Keratinocyte (primary cell): ENCODE results near the gene ZNF26. TPM values are rescaled to one million over a fixed set of nuclear protein-coding genes. Genes with fewer than 3 reads are reported as not detected.

Source experiments
- DNase-seq: peaks from one replicate; pipeline ENCODE4 v3.0.0-alpha.2; 2011; ENCODE audit warnings: low read depth, missing footprints, low spot score
- FAIRE-seq: peaks from 2 replicates; lab custom pipeline; 2011; peaks lifted over from hg19 to GRCh38; lab: Jason Lieb, UNC
- H2AFZ ChIP-seq: 2 replicates; pipeline ENCODE4 v1.6.0; 2012; ENCODE audit warnings: low read length, control low read depth, inconsistent platforms; ENCODE audit not compliant: control insufficient read depth
- H3K27ac ChIP-seq: 2 replicates; pipeline ENCODE4 v1.5.1; 2011; ENCODE audit warnings: low read length; ENCODE audit not compliant: control insufficient read depth, insufficient read depth
- H3K27me3 ChIP-seq: 3 replicates; pipeline ENCODE4 v1.6.0; 2011; ENCODE audit warnings: low read length; ENCODE audit not compliant: control insufficient read depth, insufficient read depth; ENCODE audit errors: extremely low read depth
- H3K36me3 ChIP-seq, 2 experiments: 2 replicates in 1 of 2; 3 replicates in 1 of 2; pipeline ENCODE4 v1.5.1; 2011; ENCODE audit warnings: low read length in 2 of 2, mild to moderate bottlenecking in 1 of 2; ENCODE audit not compliant: control insufficient read depth in 2 of 2, insufficient read depth in 2 of 2; ENCODE audit errors: extremely low read depth in 1 of 2
- H3K4me1 ChIP-seq: 3 replicates; pipeline ENCODE4 v1.5.1; 2011; ENCODE audit warnings: low read length; ENCODE audit not compliant: control insufficient read depth, insufficient read depth; ENCODE audit errors: extremely low read depth
- H3K4me2 ChIP-seq: 3 replicates; pipeline ENCODE4 v1.6.0; 2011; ENCODE audit warnings: low read depth, low read length; ENCODE audit not compliant: control insufficient read depth, insufficient read depth; ENCODE audit errors: extremely low read depth
- H3K4me3 ChIP-seq, 3 experiments: fragments of 200-600 bp in 1 of 3; sonication (generic) in 1 of 3; 2 replicates in 2 of 3; 3 replicates in 1 of 3; pipeline ENCODE4 v1.5.1; 2011 to 2016; ENCODE audit warnings: low read length in 3 of 3, mild to moderate bottlenecking in 3 of 3, control low read depth in 2 of 3, inconsistent platforms in 1 of 3, low read depth in 1 of 3, mixed read lengths in 1 of 3, mixed run types in 1 of 3, moderate library complexity in 1 of 3; ENCODE audit not compliant: control insufficient read depth in 2 of 3, insufficient read depth in 2 of 3; ENCODE audit errors: extremely low read depth in 1 of 3
- H3K79me2 ChIP-seq: 2 replicates; pipeline ENCODE4 v1.6.0; 2012; ENCODE audit warnings: low read length; ENCODE audit not compliant: control insufficient read depth, insufficient read depth
- H3K9ac ChIP-seq: 3 replicates; pipeline ENCODE4 v1.6.0; 2011; ENCODE audit warnings: low read length; ENCODE audit not compliant: control insufficient read depth, insufficient read depth; ENCODE audit errors: extremely low read depth
- H3K9me1 ChIP-seq: 3 replicates; pipeline ENCODE4 v1.6.0; 2011; ENCODE audit warnings: low read length; ENCODE audit not compliant: control insufficient read depth, insufficient read depth; ENCODE audit errors: extremely low read depth
- H3K9me3 ChIP-seq: 2 replicates; pipeline ENCODE4 v1.5.1; 2012; ENCODE audit warnings: low read depth, low read length; ENCODE audit not compliant: control insufficient read depth
- H4K20me1 ChIP-seq: 3 replicates; pipeline ENCODE4 v1.6.0; 2011; ENCODE audit warnings: low read length; ENCODE audit not compliant: control insufficient read depth, insufficient read depth; ENCODE audit errors: extremely low read depth
- EZH2 ChIP-seq: IDR thresholded peaks from one replicate; pipeline ENCODE4 v1.6.1; 2012; ENCODE audit warnings: inconsistent platforms, mild to moderate bottlenecking, low read length, moderate library complexity
- dilution Hi-C: fragments of 300-500 bp; cut with MboI; formaldehyde crosslinking; loops from one replicate; pipeline ENCODE4 v1.7.0; 2020; ENCODE audit warnings: low sequenced_read_pairs; ENCODE audit not compliant: extremely low pct_ligation_motif_present
- polyA plus RNA-seq, 5 experiments: library from polyadenylated mRNA; depleted of rRNA in 3 of 5; stranded (reverse) in 3 of 5; stranded (forward) in 1 of 5; unstranded in 1 of 5; fragments of >200 nt; gene quantifications; 1 replicate in 1 of 5; 2 replicates in 3 of 5; 3 replicates in 1 of 5; pipeline versions ENCODE4 v1.2.1 to v1.2.3, GENCODE V29; 2011 to 2012; ENCODE audit warnings: missing spikeins in 2 of 5, low read depth in 1 of 5, low replicate concordance in 1 of 5
- TF ChIP-seq, protein P1 (sequence below), 3 experiments: IDR thresholded peaks in 1 of 3; conservative IDR thresholded peaks in 1 of 3; optimal IDR thresholded peaks in 1 of 3; 2 replicates in 2 of 3; 3 replicates in 1 of 3; pipeline versions ENCODE3 to v1.5.1; 2011; ENCODE audit warnings: low read length in 3 of 3, mild to moderate bottlenecking in 3 of 3, moderate library complexity in 2 of 3, control low read depth in 1 of 3, inconsistent platforms in 1 of 3; ENCODE audit not compliant: insufficient read depth in 2 of 3; ENCODE audit errors: extremely low read depth in 1 of 3

The ZNF26 gene
- polyA plus RNA-seq, 1 donor (not counting 4 experiments of a cell fraction or from before 2014, with no cell fraction given): 4.5 TPM

DNA sequence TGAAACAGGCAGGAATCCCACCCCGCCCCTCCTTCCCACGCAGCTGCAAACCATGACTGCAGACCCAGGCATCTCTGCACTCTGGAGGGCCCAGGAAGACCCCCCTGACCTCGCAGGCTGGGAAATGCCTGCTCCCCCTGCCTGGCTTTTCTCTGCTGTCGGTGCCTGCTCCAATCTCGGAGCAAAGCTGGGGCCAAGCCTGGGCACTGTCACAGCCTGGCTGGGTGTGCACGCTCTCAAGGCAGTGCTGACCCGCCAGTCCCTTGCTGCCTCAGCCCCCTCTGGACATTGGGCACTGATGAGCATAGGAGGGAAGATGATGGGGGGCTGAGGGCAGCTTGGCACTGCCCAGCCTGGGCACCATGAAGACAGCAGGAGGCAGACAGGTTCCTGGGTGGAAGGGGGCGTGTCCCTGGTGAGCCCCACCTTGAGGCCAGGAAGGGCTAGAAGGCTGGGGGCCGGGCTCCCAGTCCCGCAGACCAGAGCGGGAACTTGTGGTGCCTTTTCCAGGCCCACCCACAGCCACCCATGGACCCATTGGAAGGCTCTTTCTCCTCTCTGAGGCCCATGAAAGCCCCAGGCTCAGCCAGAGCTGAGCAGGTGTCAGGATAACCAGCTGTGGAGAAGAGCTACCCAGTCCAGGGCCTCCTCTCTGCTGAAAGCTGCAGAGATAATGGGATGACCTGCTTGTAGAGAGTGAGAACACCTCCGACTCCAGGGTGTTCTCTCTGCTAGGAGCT is 19.3 kb upstream of the ZNF26 start:
- Histone ChIP-seq H3K4me1 (no peaks in the 10 kb centered on the region), H3K9me3 (peaks cover 10% of the 10 kb centered on the region), H3K27ac (no peak overlapping the region), H3K4me3 (no peak overlapping the region), H3K36me3 (no peaks in the 10 kb centered on the region), H3K79me2 (no peaks in the 10 kb centered on the region), H3K9ac (no peak overlapping the region), H3K9me1 (no peaks in the 10 kb centered on the region), H2AFZ (no peak overlapping the region), H3K4me2 (no peak overlapping the region), H4K20me1 (no peaks in the 10 kb centered on the region), H3K27me3 (no peaks in the 10 kb centered on the region)
- no peak for TF ChIP-seq EZH2
- TF ChIP-seq, protein P1, sequence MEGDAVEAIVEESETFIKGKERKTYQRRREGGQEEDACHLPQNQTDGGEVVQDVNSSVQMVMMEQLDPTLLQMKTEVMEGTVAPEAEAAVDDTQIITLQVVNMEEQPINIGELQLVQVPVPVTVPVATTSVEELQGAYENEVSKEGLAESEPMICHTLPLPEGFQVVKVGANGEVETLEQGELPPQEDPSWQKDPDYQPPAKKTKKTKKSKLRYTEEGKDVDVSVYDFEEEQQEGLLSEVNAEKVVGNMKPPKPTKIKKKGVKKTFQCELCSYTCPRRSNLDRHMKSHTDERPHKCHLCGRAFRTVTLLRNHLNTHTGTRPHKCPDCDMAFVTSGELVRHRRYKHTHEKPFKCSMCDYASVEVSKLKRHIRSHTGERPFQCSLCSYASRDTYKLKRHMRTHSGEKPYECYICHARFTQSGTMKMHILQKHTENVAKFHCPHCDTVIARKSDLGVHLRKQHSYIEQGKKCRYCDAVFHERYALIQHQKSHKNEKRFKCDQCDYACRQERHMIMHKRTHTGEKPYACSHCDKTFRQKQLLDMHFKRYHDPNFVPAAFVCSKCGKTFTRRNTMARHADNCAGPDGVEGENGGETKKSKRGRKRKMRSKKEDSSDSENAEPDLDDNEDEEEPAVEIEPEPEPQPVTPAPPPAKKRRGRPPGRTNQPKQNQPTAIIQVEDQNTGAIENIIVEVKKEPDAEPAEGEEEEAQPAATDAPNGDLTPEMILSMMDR (optimal IDR thresholded peaks at IDR 0.05 in 1 of 3, IDR thresholded peaks at IDR 0.05 in 1 of 3, conservative IDR thresholded peaks at IDR 0.05 in 1 of 3; ENCODE audit: extremely low read depth in 1 of 3, insufficient read depth in 2 of 3, low read length in 3 of 3): no peak
- FAIRE-seq (no peak), DNase-seq (no peak)
- dilution Hi-C loops: no loop called here

DNA sequence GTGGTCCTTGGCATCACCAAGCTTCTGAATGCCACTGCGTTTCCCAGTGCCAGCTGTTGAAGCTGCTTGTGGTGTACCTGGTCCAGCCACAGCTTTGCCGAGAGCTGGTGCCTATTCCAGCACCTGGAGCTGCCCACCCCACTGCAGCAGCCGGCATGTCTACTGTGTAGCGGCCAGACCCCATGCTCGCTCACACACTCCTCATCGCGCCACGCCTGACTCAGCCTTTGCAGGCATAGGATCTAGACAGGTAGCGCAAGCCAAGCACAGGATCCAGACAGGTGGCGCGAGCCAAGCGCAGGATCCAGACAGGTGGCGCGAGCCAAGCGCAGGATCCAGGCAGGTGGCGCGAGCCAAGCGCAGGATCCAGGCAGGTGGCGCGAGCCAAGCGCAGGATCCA is 18.4 kb upstream of the ZNF26 start:
- no peaks in the 10 kb centered on the region for H3K79me2 ChIP-seq
- H3K9me3 ChIP-seq: peaks cover 10% of the 10 kb centered on the region
- no peak overlapping the region for H2AFZ ChIP-seq
- no peak for TF ChIP-seq EZH2
- TF ChIP-seq, protein P1 (optimal IDR thresholded peaks at IDR 0.05 in 1 of 3, IDR thresholded peaks at IDR 0.05 in 1 of 3, conservative IDR thresholded peaks at IDR 0.05 in 1 of 3; ENCODE audit: extremely low read depth in 1 of 3, insufficient read depth in 2 of 3, low read length in 3 of 3): no peak
- FAIRE-seq: no peak
- no peaks in the 10 kb centered on the region for H3K9me1 ChIP-seq
- H3K27me3 ChIP-seq: no peaks in the 10 kb centered on the region
- H3K9ac ChIP-seq: no peak overlapping the region
- no peaks in the 10 kb centered on the region for H3K4me1 ChIP-seq
- no peak overlapping the region for H3K4me2 ChIP-seq
- no peak for DNase-seq
- H3K27ac ChIP-seq: no peak overlapping the region
- no peaks in the 10 kb centered on the region for H3K36me3 ChIP-seq
- H3K4me3 ChIP-seq: no peak overlapping the region
- no peaks in the 10 kb centered on the region for H4K20me1 ChIP-seq
- dilution Hi-C loops: no loop called here
